ENCODE results near the gene ARHGDIA.

- TF ChIP-seq SP1 (CRISPR knock-in tag; conservative IDR thresholded peaks at IDR 0.05) (no peak), CTCF (IDR thresholded peaks at IDR 0.05) (no peak), TEAD4 (CRISPR knock-in tag; IDR thresholded peaks at IDR 0.05) (no peak), USF2 (CRISPR knock-in tag; IDR thresholded peaks at IDR 0.05) (no peak), NFE2L1 (CRISPR knock-in tag; IDR thresholded peaks at IDR 0.05) (no peak), FOXP4 (CRISPR knock-in tag; IDR thresholded peaks at IDR 0.05) (no peak)
Observed at GRCh38 chr17:81884968-81885367, 13.8 kb upstream of the ARHGDIA start.
